Large intestine (tissue), 3 donors: Measurements from ENCODE around the gene CLIC6. TPM values are rescaled to one million over a fixed set of nuclear protein-coding genes. Genes with fewer than 3 reads are reported as not detected.

Source experiments
- DNase-seq, 2 donors: peaks; one replicate each; pipeline versions ENCODE4 v3.0.0 to v3.0.0-alpha.2; 2013
- H3K27ac ChIP-seq: one replicate; pipeline ENCODE4 v1.5.1; 2013; ENCODE audit warnings: low read length
- H3K27me3 ChIP-seq: 2 replicates; pipeline ENCODE4 v1.6.1; 2013; ENCODE audit warnings: low read length; ENCODE audit not compliant: control insufficient read depth, insufficient read depth
- H3K36me3 ChIP-seq: 2 replicates; pipeline ENCODE4 v1.6.1; 2013; ENCODE audit warnings: low read length; ENCODE audit not compliant: control insufficient read depth, insufficient read depth
- H3K4me1 ChIP-seq: one replicate; pipeline ENCODE4 v1.6.1; 2013; ENCODE audit warnings: low read length; ENCODE audit not compliant: control insufficient read depth, insufficient read depth
- H3K4me3 ChIP-seq: one replicate; pipeline ENCODE4 v1.5.1; 2013; ENCODE audit warnings: low read length
- H3K9me3 ChIP-seq: one replicate; pipeline ENCODE4 v1.6.1; 2013; ENCODE audit warnings: mild to moderate bottlenecking, low read depth, low read length, moderate library complexity; ENCODE audit not compliant: control insufficient read depth
- WGBS: methylation state at CpG from one replicate; pipeline ENCODE4 v1.1.5; 2013; ENCODE audit warnings: low lambda C conversion rate; ENCODE audit not compliant: insufficient coverage; 5-methylcytosine and 5-hydroxymethylcytosine counted together
- polyA plus RNA-seq: library from polyadenylated mRNA; unstranded; fragments of 120-200 nt; gene quantifications from one replicate; pipeline ENCODE4 v1.2.1, GENCODE V29; 2013

Gene CLIC6
- polyA plus RNA-seq, 1 donor: 18.2 TPM

GRCh38 chr21:34737115-34737514 lies 68.3 kb downstream of the CLIC6 start:
- Histone ChIP-seq H3K4me1 (no peaks in the 10 kb centered on the region), H3K4me3 (no peak overlapping the region), H3K9me3 (no peaks in the 10 kb centered on the region), H3K27me3 (no peaks in the 10 kb centered on the region), H3K36me3 (no peaks in the 10 kb centered on the region), H3K27ac (no peak overlapping the region)
- WGBS: no CpG with 5 or more reads among the region's 3 CpGs
- DNase-seq: no peak

GRCh38 chr21:34740198-34740597 lies 71.4 kb downstream of the CLIC6 start:
- no peak for DNase-seq
- no peak overlapping the region for H3K27ac ChIP-seq
- no peak overlapping the region for H3K4me3 ChIP-seq
- H3K36me3 ChIP-seq: no peaks in the 10 kb centered on the region
- H3K27me3 ChIP-seq: peaks cover 2% of the 10 kb centered on the region
- no peaks in the 10 kb centered on the region for H3K4me1 ChIP-seq
- WGBS: no CpG with 5 or more reads among the region's 1 CpG
- H3K9me3 ChIP-seq: no peaks in the 10 kb centered on the region

GRCh38 chr21:34743285-34743684 lies 74.5 kb downstream of the CLIC6 start:
- Histone ChIP-seq H3K4me3 (no peak overlapping the region), H3K4me1 (no peaks in the 10 kb centered on the region), H3K9me3 (no peaks in the 10 kb centered on the region), H3K27ac (no peak overlapping the region), H3K36me3 (no peaks in the 10 kb centered on the region), H3K27me3 (peaks cover 2% of the 10 kb centered on the region)
- no CpG with 5 or more reads among the region's 9 CpGs for WGBS
- no peak for DNase-seq

GRCh38 chr21:34743831-34744230 lies 75.0 kb downstream of the CLIC6 start:
- no peak for DNase-seq
- no peaks in the 10 kb centered on the region for H3K36me3 ChIP-seq
- no peaks in the 10 kb centered on the region for H3K9me3 ChIP-seq
- no peak overlapping the region for H3K4me3 ChIP-seq
- no peaks in the 10 kb centered on the region for H3K4me1 ChIP-seq
- H3K27ac ChIP-seq: no peak overlapping the region
- peaks cover 2% of the 10 kb centered on the region for H3K27me3 ChIP-seq
- WGBS: no CpG with 5 or more reads among the region's 9 CpGs

GRCh38 chr21:34744801-34745200 lies 76.0 kb downstream of the CLIC6 start:
- Histone ChIP-seq H3K9me3 (no peaks in the 10 kb centered on the region), H3K36me3 (no peaks in the 10 kb centered on the region), H3K27ac (no peak overlapping the region), H3K4me3 (no peak overlapping the region), H3K27me3 (peaks cover 2% of the 10 kb centered on the region), H3K4me1 (no peaks in the 10 kb centered on the region)
- WGBS: no CpG with 5 or more reads among the region's 3 CpGs
- no peak for DNase-seq

- Histone ChIP-seq H3K27me3 (peaks cover 2% of the 10 kb centered on the region), H3K9me3 (no peaks in the 10 kb centered on the region), H3K4me1 (no peaks in the 10 kb centered on the region), H3K36me3 (no peaks in the 10 kb centered on the region), H3K4me3 (no peak overlapping the region), H3K27ac (no peak overlapping the region)
- WGBS: no CpG with 5 or more reads among the region's 21 CpGs
- peak; percentile 60 to 73 for DNase-seq
These were observed 76.9 kb downstream of the CLIC6 start for GRCh38 chr21:34745557-34746255.

- H3K9me3 ChIP-seq: no peaks in the 10 kb centered on the region
- H3K4me1 ChIP-seq: no peaks in the 10 kb centered on the region
- DNase-seq: no peak
- H3K4me3 ChIP-seq: no peak overlapping the region
- H3K27me3 ChIP-seq: no peaks in the 10 kb centered on the region
- 17% methylated on average over 2 of the region's 3 CpGs for WGBS
- H3K27ac ChIP-seq: no peak overlapping the region
- no peaks in the 10 kb centered on the region for H3K36me3 ChIP-seq
These were observed 80.1 kb downstream of the CLIC6 start for GRCh38 chr21:34748862-34749261.

GRCh38 chr21:34754690-34755647 lies 86.2 kb downstream of the CLIC6 start:
- H3K4me3 ChIP-seq: no peak overlapping the region
- H3K9me3 ChIP-seq: no peaks in the 10 kb centered on the region
- H3K27ac ChIP-seq: no peak overlapping the region
- no peak for DNase-seq
- H3K36me3 ChIP-seq: no peaks in the 10 kb centered on the region
- H3K27me3 ChIP-seq: no peaks in the 10 kb centered on the region
- 94% methylated on average over 8 of the region's 19 CpGs for WGBS
- H3K4me1 ChIP-seq: no peaks in the 10 kb centered on the region

GRCh38 chr21:34761758-34762330 lies 93.0 kb downstream of the CLIC6 start:
- Histone ChIP-seq H3K36me3 (no peaks in the 10 kb centered on the region), H3K27me3 (no peaks in the 10 kb centered on the region), H3K4me1 (no peaks in the 10 kb centered on the region), H3K4me3 (no peak overlapping the region), H3K9me3 (no peaks in the 10 kb centered on the region), H3K27ac (no peak overlapping the region)
- no peak for DNase-seq
- no CpG with 5 or more reads among the region's 2 CpGs for WGBS

- Histone ChIP-seq H3K27ac (no peak overlapping the region), H3K4me1 (no peaks in the 10 kb centered on the region), H3K36me3 (no peaks in the 10 kb centered on the region), H3K27me3 (no peaks in the 10 kb centered on the region), H3K9me3 (no peaks in the 10 kb centered on the region), H3K4me3 (no peak overlapping the region)
- WGBS: no CpG with 5 or more reads among the region's 1 CpG
- no peak for DNase-seq
These were observed 94.0 kb downstream of the CLIC6 start for GRCh38 chr21:34762786-34763185.
